Naive thymus-derived CD4-positive, alpha-beta T cell (primary cell): Measurements from ENCODE around the gene RPRD2. TPM values are rescaled to one million over a fixed set of nuclear protein-coding genes. Genes with fewer than 3 reads are reported as not detected.

Experiments used
- ATAC-seq: fragments of 150-1000 bp; cut with Tn5 transposase; 2 replicates; pipeline ENCODE4 v1.10.0; 2021; ENCODE audit warnings: mild to moderate bottlenecking, moderate library complexity
- CTCF ChIA-PET: fragments of 350-600 bp; sonication (Branson Sonifier 250); formaldehyde crosslinking; loops from one replicate; lab custom pipeline; 2021; ENCODE audit warnings: antibody characterized with exemption; lab: Charles Lee
- POLR2A ChIA-PET: fragments of 350-600 bp; sonication (Branson Sonifier 250); formaldehyde crosslinking; loops from one replicate; lab custom pipeline; 2021; ENCODE audit warnings: antibody characterized with exemption, inconsistent platforms; lab: Charles Lee
- DNase-seq, 9 donors: peaks; one replicate each; pipeline versions ENCODE4 v3.0.0 to v3.0.0-alpha.2; 2020 to 2022; ENCODE audit warnings: mixed read lengths in 1 of 9
- H3K27ac ChIP-seq: one replicate; pipeline ENCODE4 v1.7.0; 2013; ENCODE audit warnings: mild to moderate bottlenecking, low read depth, low read length, moderate library complexity
- H3K27me3 ChIP-seq, 2 donors: one replicate each; pipeline ENCODE4 v1.7.0; 2013; ENCODE audit warnings: low read length in 2 of 2, mild to moderate bottlenecking in 2 of 2, moderate library complexity in 2 of 2; ENCODE audit not compliant: control insufficient read depth in 2 of 2, insufficient read depth in 2 of 2
- H3K36me3 ChIP-seq, 3 experiments: 1 replicate in 2 of 3; 2 replicates in 1 of 3; pipeline ENCODE4 v1.7.0; 2013; ENCODE audit warnings: low read length in 3 of 3, mild to moderate bottlenecking in 3 of 3, moderate library complexity in 1 of 3; ENCODE audit not compliant: insufficient read depth in 3 of 3, control insufficient read depth in 2 of 3
- H3K4me1 ChIP-seq, 2 donors: one replicate each; pipeline ENCODE4 v1.7.0; 2013; ENCODE audit warnings: low read length in 2 of 2, mild to moderate bottlenecking in 2 of 2, moderate library complexity in 1 of 2; ENCODE audit not compliant: control insufficient read depth in 2 of 2, insufficient read depth in 2 of 2
- H3K4me3 ChIP-seq: 2 replicates; pipeline ENCODE4 v1.7.0; 2013; ENCODE audit warnings: mild to moderate bottlenecking, low read length
- H3K9me3 ChIP-seq, 3 experiments: 1 replicate in 2 of 3; 2 replicates in 1 of 3; pipeline ENCODE4 v1.7.0; 2013; ENCODE audit warnings: low read length in 3 of 3; ENCODE audit not compliant: control insufficient read depth in 2 of 3
- H3K27ac Mint-ChIP-seq, 9 donors: one replicate each; pipeline ENCODE4 v1.8.0; 2020 to 2022; ENCODE audit warnings: mixed read lengths in 9 of 9, mild to moderate bottlenecking in 8 of 9, moderate library complexity in 5 of 9, inconsistent platforms in 2 of 9
- H3K27me3 Mint-ChIP-seq, 5 donors: one replicate each; pipeline ENCODE4 v1.8.0; 2021 to 2022; ENCODE audit warnings: mixed read lengths in 5 of 5, mild to moderate bottlenecking in 1 of 5
- H3K36me3 Mint-ChIP-seq, 5 donors: one replicate each; pipeline ENCODE4 v1.8.0; 2020 to 2022; ENCODE audit warnings: mixed read lengths in 5 of 5, mild to moderate bottlenecking in 3 of 5, inconsistent platforms in 1 of 5
- H3K4me1 Mint-ChIP-seq, 7 donors: one replicate each; pipeline ENCODE4 v1.8.0; 2020 to 2022; ENCODE audit warnings: mixed read lengths in 7 of 7, mild to moderate bottlenecking in 3 of 7, inconsistent platforms in 1 of 7
- H3K4me3 Mint-ChIP-seq, 10 donors: one replicate each; pipeline ENCODE4 v1.8.0; 2020 to 2022; ENCODE audit warnings: mild to moderate bottlenecking in 10 of 10, mixed read lengths in 10 of 10, moderate library complexity in 6 of 10, inconsistent platforms in 2 of 10
- H3K9me3 Mint-ChIP-seq, 11 donors: one replicate each; pipeline ENCODE4 v1.8.0; 2020 to 2022; ENCODE audit warnings: mixed read lengths in 11 of 11, mild to moderate bottlenecking in 4 of 11, inconsistent platforms in 1 of 11, moderate library complexity in 1 of 11
- intact Hi-C, 2 donors: fragments of 100-400 bp; cut with micrococcal nuclease; formaldehyde crosslinking; loops; one replicate each; pipeline ENCODE4 v1.15.1; 2023
- microRNA-seq: library from miRNA; unstranded; fragments of <30 nt; microRNA quantifications from one replicate; pipeline ENCODE4 v1.2.0, GENCODE V29; 2022; ENCODE audit warnings: borderline microRNAs expressed
- polyA plus RNA-seq, 2 donors: library from polyadenylated mRNA; unstranded; fragments of 300-500 nt; fragmentation: Illumina TruSeq; gene quantifications; one replicate each; pipeline ENCODE4 v1.2.3, GENCODE V29; 2021
- total RNA-seq, 6 experiments: library from RNA in 5 of 6; stranded (reverse) in 5 of 6; gene quantifications; 1 replicate in 5 of 6; 2 replicates in 1 of 6; pipeline ENCODE4 v1.2.3 and lab custom pipeline; 2021 to 2026

Gene RPRD2
- total and polyA plus RNA-seq, 7 experiments from 2014 or later: 27.5 to 62.2 (median 40.6) TPM

DNA sequence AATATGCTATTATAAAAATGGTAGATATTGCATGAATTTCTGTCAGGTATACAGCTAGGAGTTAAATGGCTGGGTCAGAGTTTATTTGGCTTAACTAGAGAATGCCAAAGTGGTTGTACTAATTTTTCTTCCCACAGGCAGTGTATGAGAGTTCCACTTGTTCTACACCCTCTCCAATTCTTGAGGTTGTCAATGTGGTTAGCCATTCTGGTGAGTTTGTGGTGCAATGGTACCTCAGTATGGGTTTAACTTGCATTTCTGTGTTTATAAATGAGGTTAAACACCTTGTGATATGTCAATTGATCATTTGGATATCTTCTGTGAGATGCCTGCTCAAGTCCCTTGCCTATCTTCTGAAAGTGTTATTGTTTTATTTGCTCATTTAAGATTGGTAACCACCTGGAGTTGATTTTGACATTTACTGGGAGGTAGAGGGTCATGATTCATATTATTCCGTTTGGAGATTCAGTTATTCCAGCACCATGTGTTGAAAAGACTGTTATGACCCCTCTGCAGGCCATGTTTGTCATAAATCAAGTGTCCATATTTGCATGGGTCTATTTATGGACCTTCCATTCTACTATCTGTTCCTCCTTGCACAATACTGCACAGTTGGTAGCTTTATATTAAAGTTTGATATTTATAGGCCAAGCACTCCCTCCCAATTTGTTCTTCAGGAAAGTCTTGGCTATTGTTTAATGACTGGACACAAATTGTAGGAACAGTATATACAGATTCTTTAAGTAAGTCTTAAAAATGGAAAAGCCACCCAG is 157.4 kb downstream of the RPRD2 start:
- ChIA-PET CTCF (no interaction called here), POLR2A (no interaction called here)
- Mint-ChIP-seq H3K27me3 (peaks cover 0 to 5% (median 0%) of the 10 kb centered on the region in 5 donors), H3K4me1 (peaks cover 4 to 13% (median 4%) of the 10 kb centered on the region in 7 donors), H3K9me3 (no peaks in the 10 kb centered on the region), H3K36me3 (no peaks in the 10 kb centered on the region), H3K27ac (no peak overlapping the region), H3K4me3 (no peak overlapping the region)
- no peaks in the 10 kb centered on the region for H3K36me3 ChIP-seq
- peaks cover 0 to 3% of the 10 kb centered on the region in 2 donors for H3K4me1 ChIP-seq
- H3K9me3 ChIP-seq: no peaks in the 10 kb centered on the region
- intact Hi-C loops: no loop called here
- ATAC-seq (no peak), DNase-seq (no peak)
- H3K27ac ChIP-seq: no peak overlapping the region
- no peaks in the 10 kb centered on the region for H3K27me3 ChIP-seq
- no peak overlapping the region for H3K4me3 ChIP-seq

DNA sequence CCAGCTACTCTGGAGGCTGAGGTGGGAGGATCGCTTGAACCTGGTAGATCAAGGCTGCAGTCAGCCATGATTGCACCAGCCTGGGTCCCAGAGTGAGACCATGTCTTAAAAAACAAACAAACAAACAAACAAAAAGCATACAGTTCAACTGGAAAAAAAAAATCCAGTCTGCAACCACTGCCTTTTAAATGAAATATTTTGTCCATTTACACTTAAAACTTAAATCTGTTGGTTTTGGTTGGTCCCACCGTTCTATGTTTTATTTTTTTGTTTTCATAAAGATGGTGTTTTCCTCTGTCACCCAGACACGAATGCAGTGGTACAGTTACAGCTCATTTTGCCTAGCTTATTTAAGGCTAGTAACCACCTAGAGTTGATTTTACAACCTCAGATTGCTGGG is 161.4 kb downstream of the RPRD2 start:
- Histone ChIP-seq H3K27ac (no peak overlapping the region), H3K36me3 (no peaks in the 10 kb centered on the region), H3K4me3 (no peak overlapping the region), H3K9me3 (no peaks in the 10 kb centered on the region), H3K4me1 (no peaks in the 10 kb centered on the region), H3K27me3 (no peaks in the 10 kb centered on the region)
- ChIA-PET POLR2A (no interaction called here), CTCF (interaction anchor here (0.6 to 1.4 kb wide), 2 partner anchors 10 to 104 kb away, joined by 3 to 4 read pairs; partner anchors contain the start of gene FALEC)
- Mint-ChIP-seq H3K36me3 (no peaks in the 10 kb centered on the region), H3K9me3 (no peaks in the 10 kb centered on the region), H3K4me1 (peaks cover 0 to 6% (median 0%) of the 10 kb centered on the region in 7 donors), H3K27me3 (peaks cover 0 to 5% (median 0%) of the 10 kb centered on the region in 5 donors), H3K4me3 (no peak overlapping the region), H3K27ac (no peak overlapping the region)
- intact Hi-C loops: no loop called here
- no peak for DNase-seq
- ATAC-seq: no peak

Small RNA genes lying within 50 kb of the gene (microRNA-seq; reads per million reads assigned to microRNA genes)
- gene MIR6878: not detected

Other genes with a start within 250 kb of the RPRD2 start
- gene PLEKHO1, start 214.2 kb upstream of the RPRD2 start, total RNA-seq: 100 to 1,000 TPM in 2 of 5 experiments, 10 to 100 TPM in 3; 64.9 to 111 (median 94.1) TPM
- 10 to 100 TPM; 33.4 to 33.7 TPM for gene PLEKHO1, start 214.2 kb upstream of the RPRD2 start, polyA plus RNA-seq
- gene ANP32E, start 128.0 kb upstream of the RPRD2 start, total RNA-seq: 100 to 1,000 TPM in 1 of 5 experiments, 10 to 100 TPM in 4; 35.6 to 156 (median 44.8) TPM
- gene ANP32E, start 128.0 kb upstream of the RPRD2 start, polyA plus RNA-seq: 10 to 100 TPM; 41.4 to 56.4 TPM
- gene CA14, start 106.4 kb upstream of the RPRD2 start, total RNA-seq: not detected
- 1 to 10 TPM in 1 of 2 donors, under 1 TPM in 1; 0.35 to 1.7 TPM for gene CA14, start 106.4 kb upstream of the RPRD2 start, polyA plus RNA-seq
- gene APH1A, start 95.1 kb upstream of the RPRD2 start, total RNA-seq: 100 to 1,000 TPM; 112 to 143 (median 127) TPM
- gene APH1A, start 95.1 kb upstream of the RPRD2 start, polyA plus RNA-seq: 10 to 100 TPM; 70.7 to 81.4 TPM
- 1 to 10 TPM; 1.5 to 7.8 (median 4.3) TPM for gene C1orf54, start 91.4 kb upstream of the RPRD2 start, total RNA-seq
- gene C1orf54, start 91.4 kb upstream of the RPRD2 start, polyA plus RNA-seq: 1 to 10 TPM; 2.7 to 5.6 TPM
- gene CIART, start 81.6 kb upstream of the RPRD2 start, total RNA-seq: 1 to 10 TPM; 1.4 to 2.6 (median 2.4) TPM
- gene CIART, start 81.6 kb upstream of the RPRD2 start, polyA plus RNA-seq: 1 to 10 TPM in 1 of 2 donors, under 1 TPM in 1; 0.87 to 2.0 TPM
- 10 to 100 TPM; 47.9 to 72.8 (median 67.5) TPM for gene MRPS21, start 70.3 kb upstream of the RPRD2 start, total RNA-seq
- gene MRPS21, start 70.3 kb upstream of the RPRD2 start, polyA plus RNA-seq: 10 to 100 TPM; 61.7 to 92.9 TPM
- gene PRPF3, start 42.6 kb upstream of the RPRD2 start, total RNA-seq: 100 to 1,000 TPM in 4 of 5 experiments, 10 to 100 TPM in 1; 89.6 to 176 (median 160) TPM
- 10 to 100 TPM; 14.8 to 37.4 TPM for gene PRPF3, start 42.6 kb upstream of the RPRD2 start, polyA plus RNA-seq
- 10 to 100 TPM; 30.3 to 39.0 (median 36.4) TPM for gene TARS2, start 123.3 kb downstream of the RPRD2 start, total RNA-seq
- 10 to 100 TPM; 28.3 to 29.4 TPM for gene TARS2, start 123.3 kb downstream of the RPRD2 start, polyA plus RNA-seq
- 1 to 10 TPM in 3 of 5 experiments, under 1 TPM in 2; 0.29 to 2.4 (median 1.4) TPM for gene ECM1, start 144.0 kb downstream of the RPRD2 start, total RNA-seq
- not detected for gene ECM1, start 144.0 kb downstream of the RPRD2 start, polyA plus RNA-seq
- gene FALEC, start 151.6 kb downstream of the RPRD2 start, total RNA-seq: 1 to 10 TPM in 1 of 5 experiments, under 1 TPM in 1, not detected in 3; 0.44 to 2.5 TPM
- under 1 TPM in 1 of 2 donors, not detected in 1; 0.76 TPM for gene FALEC, start 151.6 kb downstream of the RPRD2 start, polyA plus RNA-seq
- gene ADAMTSL4, start 185.3 kb downstream of the RPRD2 start, total RNA-seq: 10 to 100 TPM in 1 of 5 experiments, 1 to 10 TPM in 1, under 1 TPM in 3; 0.49 to 27.7 (median 0.79) TPM
- under 1 TPM; 0.14 to 0.25 TPM for gene ADAMTSL4, start 185.3 kb downstream of the RPRD2 start, polyA plus RNA-seq
- gene MCL1, start 215.5 kb downstream of the RPRD2 start, total RNA-seq: 1,000 to 10,000 TPM in 1 of 5 experiments, 100 to 1,000 TPM in 4; 302 to 1,400 (median 377) TPM
- 100 to 1,000 TPM; 171 to 172 TPM for gene MCL1, start 215.5 kb downstream of the RPRD2 start, polyA plus RNA-seq